GM18499 (cell line): ENCODE measurements around the gene VWA2.
"Not testable (repeated sequence)": the region's sequence is repeated elsewhere in the genome, so short reads cannot be mapped to it uniquely, and the experiment has no call there.

Source experiments
- ATAC-seq: cut with Tn5 transposase; IDR thresholded peaks from one replicate; pipeline ENCODE4 v1.9.1; 2021; ENCODE audit warnings: moderate number of reproducible peaks; ENCODE audit not compliant: insufficient read depth, unreplicated experiment

Gene VWA2

DNA sequence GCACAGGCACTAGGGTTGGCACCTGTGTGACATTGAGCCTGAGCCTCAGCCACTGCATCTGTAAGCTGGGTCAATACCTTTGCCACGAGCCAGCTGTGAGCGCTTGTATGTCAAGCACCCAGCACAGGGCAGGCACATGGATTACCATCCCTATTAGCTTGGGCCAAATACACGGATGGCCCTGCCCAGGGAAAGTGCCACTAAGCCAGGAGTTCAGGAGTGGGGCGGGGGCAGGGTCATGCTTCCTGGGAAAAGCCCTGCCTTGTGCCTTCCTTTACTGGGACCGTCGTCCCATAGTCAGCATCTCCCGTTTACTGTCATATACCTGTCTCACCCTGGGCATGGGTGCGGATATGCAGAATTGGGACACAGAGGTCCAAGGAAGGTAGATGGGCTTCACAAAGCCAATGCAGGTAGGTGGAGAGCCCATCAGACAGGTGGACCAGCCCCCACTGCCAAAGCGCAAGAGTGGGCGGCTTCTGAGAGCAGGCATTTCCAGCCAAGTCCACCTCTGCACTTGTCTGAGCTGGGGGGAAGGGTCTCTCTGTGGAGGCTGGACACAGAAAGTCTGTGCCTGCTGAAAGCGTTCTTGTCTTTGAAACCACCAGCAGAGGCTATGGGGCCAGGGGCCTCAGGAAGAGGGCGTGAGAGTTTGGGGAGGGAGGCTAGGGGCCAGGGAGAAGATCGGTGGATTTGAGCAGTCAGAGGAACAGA lies 72.6 kb downstream of the VWA2 start:
- ATAC-seq: no peak

DNA sequence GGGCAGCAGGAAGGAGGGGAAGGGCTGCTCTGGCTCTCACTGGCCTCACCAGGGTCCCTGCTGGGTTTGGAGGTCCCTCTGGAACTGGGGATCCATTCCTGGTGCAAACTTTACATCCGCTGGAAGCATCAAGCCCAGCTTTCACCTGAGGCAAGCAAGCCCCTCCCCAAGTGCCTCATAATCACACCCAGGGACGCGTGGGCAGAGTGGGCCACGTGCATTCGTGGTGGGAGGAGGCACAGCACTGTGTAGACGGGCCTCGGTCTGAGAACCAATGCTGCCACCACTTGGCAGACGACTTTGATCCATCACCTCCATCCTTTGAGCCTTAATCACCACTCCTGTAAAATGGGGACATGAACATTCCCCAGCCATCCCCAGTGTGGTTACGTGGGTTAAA lies 74.1 kb downstream of the VWA2 start:
- ATAC-seq: no peak

DNA sequence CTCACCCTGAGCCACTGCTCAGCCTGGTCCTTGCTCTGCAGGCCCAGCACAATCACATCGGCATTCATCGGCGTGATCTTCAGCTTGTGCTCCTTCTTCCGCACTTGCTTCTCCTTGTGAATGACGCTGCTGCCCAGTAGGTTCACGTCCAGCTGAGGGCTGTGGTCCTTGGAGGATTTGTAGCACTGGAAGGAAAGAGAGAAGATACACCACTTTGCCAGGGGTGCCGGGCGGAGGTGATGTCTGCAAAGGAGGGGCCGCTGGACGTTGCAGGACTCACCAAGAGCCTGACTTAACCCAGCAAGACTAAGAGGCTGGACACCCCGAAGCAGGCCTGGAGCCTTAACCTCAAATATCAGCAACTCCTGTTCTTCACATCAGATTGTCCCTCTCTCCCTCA lies 74.8 kb downstream of the VWA2 start:
- no peak for ATAC-seq

DNA sequence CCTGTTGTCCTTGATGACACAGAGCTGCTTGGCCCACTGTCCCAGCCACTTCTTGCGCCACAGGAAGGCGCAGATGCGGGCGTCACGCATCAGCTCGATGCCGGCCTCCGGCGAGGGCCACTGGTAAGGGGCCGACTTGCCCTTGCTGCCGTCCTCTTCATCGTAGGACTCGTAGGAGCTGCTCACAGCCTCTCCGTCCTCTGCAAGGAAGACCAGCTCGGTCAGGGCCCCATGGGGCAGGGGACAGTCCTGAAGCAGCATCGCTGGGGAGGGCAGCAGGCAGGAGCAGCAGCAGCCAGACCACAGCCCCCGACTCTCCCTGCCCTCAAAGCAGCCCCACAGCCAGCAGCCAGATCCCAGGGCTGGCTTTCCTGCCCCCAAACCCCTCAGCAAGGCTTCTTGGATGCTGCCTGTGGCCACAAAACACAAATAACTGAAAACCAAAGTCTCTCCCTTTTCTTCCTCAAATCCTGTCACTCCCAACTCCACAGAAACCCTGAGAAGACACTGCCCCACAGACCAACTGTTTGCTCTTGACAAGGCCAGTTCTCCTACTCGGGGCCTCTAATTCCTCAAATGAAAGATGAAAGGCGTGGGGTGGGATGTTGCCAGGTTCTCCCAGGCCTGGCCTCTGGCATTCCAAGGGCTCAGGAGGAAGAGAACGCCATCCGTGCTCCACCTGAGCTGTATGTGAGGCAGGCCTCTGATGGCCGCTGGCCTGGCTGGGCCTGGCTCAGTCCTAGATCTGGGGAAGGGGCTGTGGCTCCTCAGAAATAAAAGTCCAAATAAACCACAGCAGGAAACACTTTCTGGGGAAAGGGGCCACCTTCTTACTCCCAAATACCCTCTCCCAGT lies 76.7 kb downstream of the VWA2 start:
- ATAC-seq: no peak

DNA sequence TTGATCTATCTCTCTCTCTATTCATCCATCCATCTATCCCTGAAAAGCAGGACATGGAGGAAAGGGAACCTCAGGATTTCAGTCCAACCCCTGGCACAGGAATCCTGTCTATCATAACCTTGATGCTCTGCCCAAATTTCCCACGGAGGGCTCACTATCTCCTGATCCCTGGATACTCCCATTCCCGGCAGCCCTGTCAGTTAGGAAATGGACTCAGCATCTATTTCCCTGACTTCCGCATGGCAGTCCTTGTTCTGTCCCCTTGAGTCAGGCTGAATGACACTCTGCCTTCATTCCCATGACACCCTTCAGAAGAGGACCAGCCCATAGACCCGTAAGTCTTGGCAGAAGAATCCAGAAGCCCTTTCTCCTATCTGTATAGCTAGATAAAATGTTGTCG lies 77.7 kb downstream of the VWA2 start:
- ATAC-seq: no peak

DNA sequence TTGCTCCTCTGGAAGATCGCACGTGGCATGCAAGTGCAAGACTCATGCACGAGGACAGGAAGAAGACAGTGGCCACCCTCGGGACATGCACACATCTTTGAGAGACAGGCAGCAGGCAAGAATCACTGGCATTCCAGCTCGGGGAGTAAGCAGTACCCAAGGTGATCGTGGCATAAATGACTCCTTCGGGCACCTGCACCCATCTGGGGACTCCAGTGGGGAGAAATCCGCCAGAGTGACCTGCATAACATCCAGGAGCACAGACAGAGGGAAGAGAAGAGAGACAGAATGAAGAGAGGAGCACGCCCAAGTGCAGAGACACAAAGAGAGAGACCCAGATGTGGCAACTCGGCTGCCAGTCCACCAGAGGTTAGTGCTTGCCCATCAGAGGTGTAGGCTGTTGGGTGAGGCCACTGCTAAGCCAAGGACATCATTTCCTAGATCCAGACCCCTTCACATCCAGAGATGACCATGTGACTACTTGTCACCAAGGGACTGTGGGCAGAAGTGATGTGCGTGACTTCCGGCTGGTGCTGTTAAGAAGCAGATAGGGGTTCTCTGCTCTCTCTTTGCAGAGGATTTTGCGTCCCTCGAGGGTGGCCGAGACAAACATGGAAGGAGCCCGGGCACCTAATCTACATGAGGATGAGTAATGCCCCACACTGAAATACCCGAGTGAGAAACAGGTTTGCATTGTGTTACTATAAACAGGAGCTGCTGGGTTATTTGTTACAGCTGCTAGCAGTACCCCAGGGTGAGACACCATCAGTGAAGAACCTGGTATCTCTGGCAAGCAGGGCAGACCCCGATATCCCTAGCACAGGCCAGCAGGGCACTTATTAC lies 80.6 kb downstream of the VWA2 start:
- ATAC-seq: no peak

DNA sequence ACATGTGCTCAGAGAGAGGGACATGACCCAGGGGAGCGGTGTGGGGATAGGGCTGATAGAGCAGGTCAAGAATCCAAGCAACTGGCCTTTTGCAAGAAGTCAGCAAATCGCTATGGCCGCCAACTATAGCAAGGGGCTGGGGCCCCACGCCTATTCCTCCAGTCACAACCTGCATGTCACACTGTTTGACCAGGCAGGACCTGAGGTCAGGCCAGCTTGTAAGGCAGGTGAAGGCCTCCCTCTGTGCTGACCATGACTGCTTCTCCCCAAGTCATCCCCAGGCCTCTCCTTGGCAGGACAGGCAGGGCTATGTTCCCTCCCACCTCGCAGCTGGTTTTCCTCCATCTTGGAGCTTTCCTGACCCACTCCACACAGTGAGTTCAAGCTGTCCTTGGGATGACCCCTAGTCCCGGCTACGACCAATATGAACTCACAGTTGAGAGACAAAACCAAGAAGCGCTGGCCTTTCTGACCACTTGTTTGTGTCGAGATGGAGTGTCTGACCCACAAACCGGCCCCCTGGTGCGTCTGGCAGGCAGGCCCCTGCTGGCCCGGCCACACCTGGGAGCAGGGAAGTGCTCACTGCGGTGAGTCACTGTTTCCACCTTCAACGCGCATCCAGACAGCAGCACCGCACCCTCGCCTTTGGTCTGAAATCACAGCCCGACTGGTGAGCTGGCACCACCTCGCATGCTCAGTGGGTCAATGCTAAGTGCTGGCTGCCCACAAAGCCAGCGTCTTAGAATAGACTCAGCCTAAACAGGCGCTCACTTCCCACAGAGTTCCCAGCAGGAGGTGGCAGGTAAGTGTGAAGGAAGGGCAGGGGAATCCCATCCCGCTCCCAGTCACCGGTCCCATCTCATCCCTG lies 81.4 kb downstream of the VWA2 start:
- no peak for ATAC-seq

DNA sequence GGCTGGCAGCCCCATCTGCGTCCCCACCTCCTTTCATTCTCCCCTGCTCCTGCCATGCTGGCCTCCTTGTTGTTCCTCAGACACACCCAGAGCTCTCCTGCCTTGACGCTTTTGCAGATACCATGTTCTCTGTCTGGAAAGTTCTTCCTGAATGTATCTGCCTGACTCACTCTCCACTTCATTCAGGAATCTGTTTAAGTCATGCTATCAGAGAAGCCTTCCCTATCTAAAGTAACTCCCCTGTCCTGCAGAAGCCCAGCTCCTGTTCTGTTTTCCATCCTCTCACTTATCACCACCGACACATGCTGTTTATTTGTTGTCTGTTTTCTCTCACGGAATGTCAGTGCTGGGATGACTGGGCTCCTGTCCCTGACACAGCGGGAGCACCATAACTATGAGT lies 83.3 kb downstream of the VWA2 start:
- no peak for ATAC-seq

DNA sequence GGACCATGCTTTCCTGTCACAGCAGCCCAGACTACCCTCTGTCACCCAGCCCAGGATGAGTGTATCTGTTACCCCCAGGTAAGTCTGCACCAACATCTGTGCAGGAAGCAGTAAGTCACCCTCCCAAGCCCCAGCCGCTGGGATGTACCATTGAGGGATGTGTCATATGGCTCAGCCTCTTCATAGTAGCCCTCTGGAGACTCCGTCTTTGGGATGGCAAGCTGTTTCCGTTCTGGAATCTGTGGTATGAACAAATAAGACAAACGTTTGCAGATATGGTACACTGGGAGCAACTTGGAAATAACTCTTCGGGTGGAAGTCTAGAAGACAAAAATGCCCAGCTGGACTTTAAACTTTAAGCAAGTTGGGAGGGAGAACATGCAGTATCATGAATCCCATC lies 84.0 kb downstream of the VWA2 start:
- no peak for ATAC-seq

DNA sequence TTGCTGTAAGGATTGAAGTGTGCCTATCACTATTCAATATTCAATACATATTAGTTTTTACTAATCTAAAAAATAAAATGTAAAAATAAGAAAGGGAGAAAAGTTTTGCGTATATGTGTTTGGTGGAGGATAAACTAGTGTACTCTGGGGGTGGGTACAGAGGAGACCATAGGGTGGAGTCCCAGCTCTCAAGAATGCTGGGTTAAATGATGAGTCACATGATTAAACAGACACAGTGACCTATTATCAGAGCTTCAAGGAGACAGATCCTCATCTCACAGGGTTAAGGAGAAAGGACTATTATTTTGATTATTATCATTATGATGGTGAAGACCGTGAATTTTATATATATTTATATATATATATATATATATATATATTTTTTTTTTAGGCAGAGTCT lies 87.7 kb downstream of the VWA2 start:
- no peak for ATAC-seq

DNA sequence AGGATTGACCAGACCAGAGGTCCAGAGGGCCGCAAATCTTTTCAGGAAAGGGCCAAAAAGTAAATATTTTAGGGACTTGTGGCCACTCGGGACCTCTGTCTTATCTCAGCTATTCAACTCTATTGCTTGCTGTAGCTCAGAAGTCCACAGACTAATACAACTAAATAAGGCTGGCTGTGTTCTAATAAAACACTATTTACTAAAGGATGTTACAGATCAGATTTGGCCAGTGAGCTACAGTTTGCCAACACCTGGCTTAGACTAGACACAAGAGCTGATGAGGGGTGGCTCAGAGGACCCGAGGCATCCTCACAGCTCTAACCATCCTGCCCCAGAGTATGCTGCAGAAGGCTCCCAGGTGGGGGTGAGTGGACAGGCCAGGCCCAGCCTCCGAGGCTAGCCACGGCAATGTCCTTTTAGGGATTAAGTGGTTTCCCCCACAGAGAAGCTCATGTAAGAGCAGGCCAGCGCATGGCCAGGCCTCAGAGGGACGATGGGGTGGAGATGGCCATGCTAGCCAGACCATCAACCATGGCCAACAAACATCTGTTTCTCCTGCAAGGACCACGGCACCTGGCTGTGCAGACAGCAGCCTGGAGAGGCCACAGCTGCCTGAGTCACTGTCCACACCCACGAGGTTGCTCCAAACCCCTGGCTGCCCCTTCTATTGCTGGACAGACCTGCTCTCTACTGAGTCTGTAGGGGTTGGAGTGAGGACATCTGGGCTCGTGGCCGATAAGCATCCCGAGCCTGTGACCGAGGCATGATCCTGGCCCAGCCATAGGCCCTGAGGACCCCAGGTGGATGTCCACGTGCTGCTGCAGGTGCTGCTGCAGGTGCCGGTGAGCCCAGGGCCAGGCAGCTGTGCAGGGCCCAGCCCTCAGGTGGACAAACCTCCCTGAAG lies 88.7 kb downstream of the VWA2 start:
- no peak for ATAC-seq

DNA sequence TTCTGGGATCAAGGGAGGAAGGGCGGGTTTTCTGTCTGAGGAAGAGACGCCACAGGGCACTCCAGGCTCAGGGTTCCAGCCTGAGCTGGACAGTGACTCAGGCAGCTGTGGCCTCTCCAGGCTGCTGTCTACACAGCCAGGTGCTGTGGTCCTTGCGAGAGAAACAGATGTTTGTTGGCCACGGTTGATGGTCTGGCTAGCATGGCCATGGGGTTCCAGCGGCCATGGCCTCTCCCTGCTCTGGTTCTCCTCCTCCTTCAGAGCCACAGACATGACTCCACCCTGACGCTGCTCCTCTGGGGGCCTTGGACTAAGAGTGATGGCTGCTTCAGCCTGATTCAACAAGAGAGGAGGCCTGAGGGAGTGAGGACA lies 89.4 kb downstream of the VWA2 start:
- ATAC-seq: no peak

DNA sequence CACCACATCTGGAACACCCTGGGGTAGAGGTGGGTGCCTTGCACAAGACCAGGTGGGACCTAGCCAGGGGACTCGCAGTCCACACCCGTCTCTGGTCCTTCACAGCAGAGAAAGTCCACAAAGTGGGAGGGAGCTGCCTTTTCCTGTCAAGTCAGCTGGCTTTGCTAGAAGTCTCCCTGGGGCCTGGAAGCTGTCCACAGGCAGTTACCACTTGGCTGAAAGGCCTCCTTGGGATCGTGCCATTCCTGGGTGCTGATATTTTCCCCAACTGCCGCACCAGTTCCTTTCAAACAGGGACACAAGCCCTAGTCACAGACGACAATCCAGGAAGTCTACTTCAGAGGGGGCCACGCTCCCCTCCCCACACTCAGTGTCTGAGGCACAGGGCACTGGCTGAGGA lies 89.8 kb downstream of the VWA2 start:
- no peak for ATAC-seq

DNA sequence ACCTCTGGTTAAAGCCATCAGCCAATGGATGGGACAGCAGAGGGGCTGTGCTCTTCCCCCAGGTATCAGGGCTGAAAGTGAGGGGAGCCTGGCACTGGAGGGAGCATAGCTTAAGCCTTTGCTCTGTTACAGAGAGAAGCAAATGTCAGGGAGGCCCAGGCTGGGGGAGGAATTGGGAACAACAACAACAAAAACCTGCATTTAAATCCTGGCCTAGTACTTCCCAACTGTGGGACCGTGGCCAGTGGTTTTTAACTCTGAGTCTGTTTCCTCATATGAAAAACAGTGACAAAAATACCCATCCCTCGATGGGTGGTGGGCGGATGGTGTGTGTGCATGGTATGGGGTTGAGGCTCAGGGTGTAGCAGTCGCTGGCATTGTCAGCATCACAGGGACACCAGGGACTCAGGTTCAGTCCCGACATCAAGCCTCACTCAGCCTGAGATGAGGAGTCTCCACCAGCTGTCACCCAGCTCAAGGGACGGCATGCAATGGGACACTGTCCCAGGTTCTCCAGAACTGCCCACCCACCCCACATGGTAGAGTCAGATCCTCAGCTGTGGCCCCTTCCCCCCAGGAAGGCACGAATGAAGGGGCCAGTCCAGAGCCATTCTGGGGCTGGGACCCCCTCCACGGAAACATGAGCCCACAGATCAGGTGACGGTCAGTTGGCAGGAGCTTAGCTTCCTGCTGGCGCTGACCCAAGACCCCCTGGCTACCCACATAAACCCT lies 90.7 kb downstream of the VWA2 start:
- no peak for ATAC-seq

DNA sequence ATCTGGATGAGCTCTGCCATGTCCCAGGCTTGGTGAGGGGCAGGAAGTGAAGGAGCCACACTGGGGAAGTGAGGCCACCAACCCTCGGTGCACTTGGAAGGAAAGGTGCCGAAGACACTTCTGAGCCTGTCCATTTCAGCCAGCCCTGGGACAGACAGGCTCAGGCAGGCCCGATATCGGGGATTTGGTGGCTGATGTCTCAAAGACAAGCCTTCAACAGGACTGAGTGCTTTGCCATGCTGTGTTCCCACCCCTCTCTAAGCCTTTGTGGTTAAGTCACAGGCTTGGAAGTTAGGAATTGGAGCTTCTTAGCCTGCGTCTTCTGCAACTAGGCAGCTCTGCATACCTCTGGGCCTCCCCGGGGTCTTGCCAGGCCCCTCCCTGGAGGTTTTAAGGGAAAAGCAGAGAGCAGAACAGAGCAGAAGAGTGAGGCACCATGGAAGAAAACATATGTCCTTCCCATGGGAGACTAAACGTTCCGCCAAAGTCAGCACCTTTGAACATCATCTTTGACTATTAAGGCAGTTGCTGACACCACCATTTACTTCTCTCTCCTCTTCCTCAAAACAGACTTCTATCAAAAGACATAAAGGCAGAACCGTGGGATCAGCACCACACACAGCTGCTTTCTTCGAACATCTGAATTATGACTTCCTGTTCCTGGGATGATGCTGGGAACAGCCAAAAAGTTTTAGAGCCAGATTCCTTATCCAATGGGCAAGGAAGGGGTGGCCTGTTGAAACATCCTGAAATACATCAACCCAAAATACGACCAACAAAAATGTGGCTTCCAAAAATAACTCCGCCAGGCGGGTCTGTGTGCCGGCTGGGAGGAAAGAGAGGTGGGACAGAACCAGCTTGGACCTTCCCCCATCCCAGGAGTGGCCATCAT lies 93.5 kb downstream of the VWA2 start:
- ATAC-seq: no peak

DNA sequence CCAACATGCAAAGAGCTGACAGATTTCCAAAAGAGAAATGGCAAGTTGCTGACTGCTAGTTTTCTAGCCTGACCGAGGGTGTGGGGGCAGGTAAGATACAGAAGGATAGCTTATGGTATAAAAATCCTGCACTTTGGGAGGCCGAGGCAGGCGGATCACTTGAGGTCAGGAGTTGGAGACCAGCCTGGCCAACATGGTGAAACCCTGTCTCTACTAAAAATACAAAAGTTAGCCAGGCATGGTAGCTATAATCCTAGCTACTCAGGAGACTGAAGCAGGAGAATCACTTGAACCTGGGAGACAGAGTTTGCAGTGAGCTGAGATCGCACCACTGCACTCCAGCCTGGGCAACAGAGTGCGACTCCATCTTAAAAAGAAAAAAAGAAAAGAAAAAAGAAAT lies 94.4 kb downstream of the VWA2 start:
- ATAC-seq: not testable (repeated sequence)

DNA sequence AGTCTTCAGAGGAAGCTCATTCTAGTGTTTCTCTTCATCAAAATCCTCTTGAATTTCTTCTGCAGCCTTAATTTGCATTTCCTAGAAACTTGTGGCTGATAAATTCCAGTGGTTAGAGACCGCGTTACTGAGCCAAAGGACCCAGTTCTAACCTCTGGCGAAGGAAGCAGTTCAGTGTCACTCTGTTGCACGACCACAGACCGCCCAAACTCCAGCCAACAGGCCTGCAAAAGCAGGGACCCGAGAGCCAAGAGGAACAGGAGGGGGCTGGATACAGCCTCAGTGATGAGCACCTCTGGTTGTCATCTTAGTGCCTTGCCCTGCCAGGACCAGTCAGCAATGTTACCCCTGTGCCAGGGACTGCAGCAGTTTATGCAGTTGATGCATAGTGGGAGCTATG lies 95.2 kb downstream of the VWA2 start:
- no peak for ATAC-seq

DNA sequence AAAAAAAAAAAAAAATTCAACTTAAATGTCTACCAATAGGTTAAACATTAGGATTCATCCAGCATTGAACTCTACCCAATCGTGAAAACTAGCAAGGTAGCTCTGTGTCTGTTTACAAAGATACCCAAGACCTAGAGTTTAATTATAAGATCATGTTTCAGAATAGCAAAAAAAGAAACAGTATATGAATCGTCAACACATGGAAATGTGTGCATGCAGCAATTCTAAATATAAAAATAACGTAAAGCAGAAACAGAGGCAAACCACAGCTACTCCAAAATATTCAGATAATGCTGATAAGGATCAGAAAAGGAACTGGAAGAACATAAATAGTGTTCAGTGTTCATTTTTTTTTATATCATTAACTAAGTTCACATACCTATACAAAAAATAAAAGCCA lies 96.6 kb downstream of the VWA2 start:
- ATAC-seq: no peak
